Fibroblast of the aortic adventitia (primary cell): ENCODE results near the gene FAM3D. TPM values are rescaled to one million over a fixed set of nuclear protein-coding genes. Genes with fewer than 3 reads are reported as not detected.

Experiments used
- DNase-seq: peaks from one replicate; pipeline ENCODE4 v3.0.0-alpha.2; 2010; ENCODE audit warnings: low read depth
- H3K4me3 ChIP-seq: 2 replicates; pipeline ENCODE4 v1.5.1; 2011; ENCODE audit warnings: low read depth, mild to moderate bottlenecking, control low read depth, low read length, moderate library complexity
- total RNA-seq: library from RNA; depleted of rRNA; stranded (reverse); fragments of >200 nt; gene quantifications from 2 replicates; pipeline ENCODE4 v1.2.3, GENCODE V29; 2012; ENCODE audit warnings: low replicate concordance
- TF ChIP-seq, protein P1 (sequence below): IDR thresholded peaks from 2 replicates; pipeline ENCODE4 v1.5.1; 2011; ENCODE audit warnings: mild to moderate bottlenecking, low read length, control low read depth, inconsistent platforms; ENCODE audit not compliant: insufficient read depth

Gene FAM3D
- total RNA-seq, 1 donor: not detected

DNA sequence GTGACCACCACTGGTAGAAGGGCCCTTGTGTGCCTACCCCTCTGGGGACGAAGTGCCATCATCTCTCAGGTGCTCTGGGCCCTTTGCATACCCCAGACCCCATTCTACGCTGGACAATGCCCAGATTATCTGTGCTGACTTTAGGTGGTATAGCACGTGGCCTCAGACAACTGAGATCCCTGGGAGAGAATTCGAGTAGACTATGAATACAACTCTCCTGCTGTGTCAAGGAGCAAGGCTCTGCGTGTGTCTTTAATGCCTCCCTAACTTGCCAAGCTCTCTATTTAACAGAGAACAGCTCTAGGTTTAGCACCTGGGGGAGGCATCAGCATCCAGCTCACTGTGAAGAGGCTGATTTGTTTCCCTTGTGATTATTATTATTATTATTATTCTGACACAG, 29.1 kb downstream of the FAM3D start:
- DNase-seq: no peak
- no peak overlapping the region for H3K4me3 ChIP-seq
- TF ChIP-seq, protein P1, sequence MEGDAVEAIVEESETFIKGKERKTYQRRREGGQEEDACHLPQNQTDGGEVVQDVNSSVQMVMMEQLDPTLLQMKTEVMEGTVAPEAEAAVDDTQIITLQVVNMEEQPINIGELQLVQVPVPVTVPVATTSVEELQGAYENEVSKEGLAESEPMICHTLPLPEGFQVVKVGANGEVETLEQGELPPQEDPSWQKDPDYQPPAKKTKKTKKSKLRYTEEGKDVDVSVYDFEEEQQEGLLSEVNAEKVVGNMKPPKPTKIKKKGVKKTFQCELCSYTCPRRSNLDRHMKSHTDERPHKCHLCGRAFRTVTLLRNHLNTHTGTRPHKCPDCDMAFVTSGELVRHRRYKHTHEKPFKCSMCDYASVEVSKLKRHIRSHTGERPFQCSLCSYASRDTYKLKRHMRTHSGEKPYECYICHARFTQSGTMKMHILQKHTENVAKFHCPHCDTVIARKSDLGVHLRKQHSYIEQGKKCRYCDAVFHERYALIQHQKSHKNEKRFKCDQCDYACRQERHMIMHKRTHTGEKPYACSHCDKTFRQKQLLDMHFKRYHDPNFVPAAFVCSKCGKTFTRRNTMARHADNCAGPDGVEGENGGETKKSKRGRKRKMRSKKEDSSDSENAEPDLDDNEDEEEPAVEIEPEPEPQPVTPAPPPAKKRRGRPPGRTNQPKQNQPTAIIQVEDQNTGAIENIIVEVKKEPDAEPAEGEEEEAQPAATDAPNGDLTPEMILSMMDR: no peak

DNA sequence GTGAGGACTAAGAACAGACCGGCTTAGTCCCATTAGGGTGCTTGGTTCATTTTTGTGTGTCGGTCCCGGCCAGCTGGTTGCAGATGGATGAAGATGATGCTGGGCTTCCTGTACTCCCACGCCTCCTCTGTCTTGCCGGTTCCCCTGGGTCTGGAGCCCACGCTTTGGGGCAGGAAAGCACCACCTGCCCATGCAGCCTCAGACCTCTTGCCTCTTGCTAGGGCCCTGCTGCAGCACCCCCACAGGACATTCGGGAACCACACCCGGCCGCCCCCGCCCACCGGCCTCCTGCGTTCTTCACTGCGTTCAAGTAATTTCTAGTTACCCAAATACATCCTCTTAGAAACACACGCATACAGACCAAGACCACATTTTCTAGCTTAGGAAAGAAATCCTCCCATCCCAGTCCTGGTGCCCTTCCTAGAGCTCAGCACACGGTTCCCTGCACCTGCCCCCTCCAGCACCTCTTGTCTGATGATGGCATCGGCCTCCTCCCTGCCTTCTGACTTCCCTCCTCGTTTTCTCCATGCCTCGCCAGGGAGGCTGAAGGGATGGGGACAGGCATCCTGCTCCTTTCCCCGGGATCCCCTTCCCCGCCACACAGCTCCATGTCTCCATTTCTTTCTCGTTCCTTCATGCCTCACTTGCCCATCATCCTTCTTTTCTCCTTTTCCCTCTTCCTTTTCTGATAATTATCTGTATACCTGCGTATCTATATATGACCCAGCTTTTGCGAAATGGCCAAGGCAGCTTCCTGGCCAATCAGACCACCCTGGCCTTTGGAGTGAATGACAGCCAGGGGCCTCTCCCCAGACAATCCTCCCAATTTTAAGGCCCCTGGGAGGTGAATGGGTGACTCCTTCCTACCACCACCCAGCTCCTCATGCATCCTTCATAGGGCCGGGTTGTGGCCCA, 30.9 kb downstream of the FAM3D start:
- DNase-seq: no peak
- H3K4me3 ChIP-seq: no peak overlapping the region
- TF ChIP-seq, protein P1: no peak

DNA sequence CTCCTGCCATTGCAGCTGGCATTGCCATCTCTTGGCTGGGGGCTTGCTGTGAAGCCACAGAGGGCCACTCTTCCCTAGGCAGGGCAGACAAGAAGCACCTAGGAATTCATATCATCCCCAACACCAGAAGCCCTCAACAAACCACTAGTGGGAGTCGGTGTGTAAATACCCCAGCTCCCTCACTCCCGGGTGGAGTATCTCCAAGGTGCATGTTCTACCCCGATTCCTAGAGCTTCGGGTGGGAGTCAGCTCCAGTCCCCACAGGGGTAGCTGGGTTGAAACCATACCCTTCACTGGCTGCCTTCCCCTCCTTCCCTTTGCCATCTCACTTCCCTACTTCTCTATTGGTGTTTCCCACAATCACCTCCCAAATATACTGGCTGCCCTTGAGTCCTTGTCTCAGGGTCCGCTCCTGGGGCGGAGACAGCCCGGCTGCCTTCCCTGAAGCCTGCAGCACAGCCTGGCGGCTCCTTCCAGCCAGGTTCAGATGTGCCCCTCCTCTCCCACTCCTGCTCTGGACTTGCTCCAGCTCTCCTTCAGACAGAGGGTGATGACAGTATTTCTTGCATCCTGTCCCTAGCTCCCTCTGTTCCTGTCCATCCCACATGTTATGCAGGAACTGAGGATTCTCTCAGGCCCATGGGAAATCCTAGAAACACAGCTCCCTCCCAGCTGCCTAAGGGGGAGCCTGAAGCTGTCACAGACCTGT, 33.3 kb downstream of the FAM3D start:
- no peak overlapping the region for H3K4me3 ChIP-seq
- DNase-seq: no peak
- TF ChIP-seq, protein P1: no peak

DNA sequence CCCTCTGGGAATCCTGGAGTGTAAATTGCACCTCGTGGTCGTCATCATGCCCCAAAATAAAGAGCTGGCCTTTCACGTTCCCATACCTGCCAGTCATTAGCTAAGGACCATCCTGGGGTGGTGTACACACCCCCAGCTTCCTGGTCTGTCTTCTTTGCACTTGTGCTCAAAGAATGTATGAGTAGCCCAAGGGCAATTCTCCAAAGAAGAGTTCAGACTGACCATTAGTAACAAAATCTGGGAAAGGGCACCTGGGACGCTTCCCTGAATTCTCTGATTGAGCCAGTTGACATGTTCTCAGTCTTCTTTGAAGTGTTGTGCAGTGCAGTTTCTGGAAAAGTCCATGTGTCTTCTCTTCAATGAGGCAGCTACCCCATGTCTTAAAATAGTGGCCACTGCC, 34.8 kb downstream of the FAM3D start:
- no peak overlapping the region for H3K4me3 ChIP-seq
- TF ChIP-seq, protein P1: no peak
- DNase-seq: no peak

DNA sequence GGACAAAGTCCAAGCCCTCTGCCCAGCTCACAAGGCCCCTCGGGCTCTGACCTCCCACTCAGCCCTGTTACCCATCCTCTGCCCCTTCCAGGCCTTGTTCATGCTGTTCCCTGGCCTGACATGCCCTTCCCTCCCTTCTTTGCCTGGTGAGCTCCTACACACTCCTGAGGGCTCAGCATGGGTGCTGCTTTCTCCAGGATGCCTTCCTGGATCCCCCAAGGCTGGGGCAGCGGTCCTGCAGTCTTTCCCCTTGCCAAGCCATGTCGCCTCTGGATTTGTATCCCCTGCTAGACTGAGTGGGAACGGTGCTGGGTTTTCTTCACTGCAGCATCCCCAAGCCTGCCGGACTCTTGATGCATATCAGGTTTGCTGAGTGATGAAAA, 35.9 kb downstream of the FAM3D start:
- H3K4me3 ChIP-seq: no peak overlapping the region
- no peak for DNase-seq
- TF ChIP-seq, protein P1: no peak

DNA sequence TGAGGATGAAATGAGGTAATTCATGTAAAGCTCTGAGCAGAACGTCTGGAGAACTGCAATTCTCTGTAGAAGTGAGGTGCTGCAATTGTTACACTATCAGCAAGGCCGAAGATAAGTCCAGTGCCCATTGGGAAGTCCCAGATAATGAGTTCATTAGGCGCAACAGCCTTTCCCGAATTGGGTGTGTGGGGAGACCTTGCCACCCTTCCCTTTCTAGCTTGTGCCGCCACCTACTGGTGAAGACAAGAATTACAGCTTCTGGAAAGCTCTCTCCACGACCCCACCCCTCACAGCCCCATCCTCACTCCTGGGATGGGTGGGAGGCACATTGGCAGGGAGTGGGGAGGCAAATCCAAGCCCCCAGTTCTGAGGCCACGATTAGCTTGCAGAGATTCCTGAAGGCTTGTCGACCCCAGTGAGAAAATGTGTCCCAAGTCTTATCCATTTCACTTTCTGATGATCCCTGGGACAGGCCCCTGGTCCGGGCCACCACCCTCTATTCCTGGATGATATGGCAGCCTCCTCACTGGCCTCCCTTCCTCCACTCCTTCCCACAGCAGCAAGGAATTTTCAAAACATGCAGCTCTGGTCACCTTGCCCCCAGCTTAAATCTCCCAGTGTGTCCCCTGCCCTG, 36.4 kb downstream of the FAM3D start:
- peak; percentile 87 for DNase-seq
- TF ChIP-seq, protein P1: peak; percentile 89
- H3K4me3 ChIP-seq: no peak overlapping the region
